Sigmoid colon (tissue), 7 donors: ENCODE measurements around the gene PICALM. TPM values are rescaled to one million over a fixed set of nuclear protein-coding genes. Genes with fewer than 3 reads are reported as not detected.

Source experiments
- DNase-seq: peaks from one replicate; pipeline ENCODE4 v3.0.0-alpha.2; 2019
- H3K27ac ChIP-seq, 4 donors: fragments of 200-600 bp; sonication (generic); one replicate each; pipeline ENCODE4 v1.5.1; 2016 to 2019; ENCODE audit warnings: mild to moderate bottlenecking in 1 of 4
- H3K27me3 ChIP-seq, 3 donors: fragments of 200-600 bp; sonication (generic); one replicate each; pipeline ENCODE4 v1.5.1; 2019; ENCODE audit warnings: mild to moderate bottlenecking in 1 of 3
- H3K36me3 ChIP-seq, 4 donors: fragments of 200-600 bp; sonication (generic); one replicate each; pipeline ENCODE4 v1.5.1; 2016 to 2019
- H3K4me1 ChIP-seq, 4 donors: fragments of 200-600 bp; sonication (generic); one replicate each; pipeline ENCODE4 v1.5.1; 2017 to 2019
- H3K4me3 ChIP-seq, 4 donors: fragments of 200-600 bp; sonication (generic); one replicate each; pipeline ENCODE4 v1.5.1; 2017 to 2019; ENCODE audit warnings: mild to moderate bottlenecking in 2 of 4, moderate library complexity in 1 of 4
- H3K9me3 ChIP-seq, 4 donors: fragments of 200-600 bp in 3 of 4; sonication (generic) in 3 of 4; one replicate each; pipeline versions ENCODE4 v1.5.1 to v1.6.1; 2013 to 2019
- EP300 ChIP-seq, 4 donors: sonication (generic); formaldehyde crosslinking; IDR thresholded peaks; one replicate each; pipeline ENCODE4 v1.6.1; 2017; ENCODE audit warnings: antibody characterized with exemption in 4 of 4
- POLR2A ChIP-seq, 2 donors: fragments of 450-650 bp; IDR thresholded peaks; one replicate each; pipeline ENCODE4 v1.6.1; 2016; ENCODE audit warnings: antibody characterized with exemption in 2 of 2, mild to moderate bottlenecking in 2 of 2, moderate library complexity in 2 of 2
- POLR2AphosphoS5 ChIP-seq, 4 donors: sonication (generic); formaldehyde crosslinking; IDR thresholded peaks; one replicate each; pipeline ENCODE4 v1.6.1; 2017; ENCODE audit warnings: antibody characterized with exemption in 4 of 4
- WGBS, 2 donors: extraction: QIAGEN DNeasy Blood & Tissue Kit; methylation state at CpG; one replicate each; pipeline ENCODE4 v1.1.7; 2013; 5-methylcytosine and 5-hydroxymethylcytosine counted together
- intact Hi-C: fragments of 100-400 bp; cut with DNase I; formaldehyde crosslinking; loops from one replicate; pipeline ENCODE4 v1.15.1; 2023
- polyA plus RNA-seq, 3 donors: library from polyadenylated mRNA; stranded (reverse); fragments of 200-250 nt; gene quantifications; one replicate each; pipeline ENCODE4 v1.2.3, GENCODE V29; 2013
- total RNA-seq, 4 donors: library from RNA; depleted of rRNA; stranded (reverse); fragments of >200 nt; gene quantifications; one replicate each; pipeline ENCODE4 v1.1.0, GENCODE V29; 2016
- TF ChIP-seq, protein P1 (sequence below), 4 experiments: fragments of 450-650 bp in 3 of 4; fragments of 200-600 bp in 1 of 4; IDR thresholded peaks; one replicate each; pipeline ENCODE4 v1.5.1; 2016 to 2019; ENCODE audit warnings: antibody characterized with exemption in 4 of 4, mild to moderate bottlenecking in 3 of 4, moderate library complexity in 2 of 4
- donor health status: healthy with polysubstance abuse.
- donor health status: Bipolar disorder and iron deficiency.
- donor health status: healthy.

Gene PICALM, protein sequence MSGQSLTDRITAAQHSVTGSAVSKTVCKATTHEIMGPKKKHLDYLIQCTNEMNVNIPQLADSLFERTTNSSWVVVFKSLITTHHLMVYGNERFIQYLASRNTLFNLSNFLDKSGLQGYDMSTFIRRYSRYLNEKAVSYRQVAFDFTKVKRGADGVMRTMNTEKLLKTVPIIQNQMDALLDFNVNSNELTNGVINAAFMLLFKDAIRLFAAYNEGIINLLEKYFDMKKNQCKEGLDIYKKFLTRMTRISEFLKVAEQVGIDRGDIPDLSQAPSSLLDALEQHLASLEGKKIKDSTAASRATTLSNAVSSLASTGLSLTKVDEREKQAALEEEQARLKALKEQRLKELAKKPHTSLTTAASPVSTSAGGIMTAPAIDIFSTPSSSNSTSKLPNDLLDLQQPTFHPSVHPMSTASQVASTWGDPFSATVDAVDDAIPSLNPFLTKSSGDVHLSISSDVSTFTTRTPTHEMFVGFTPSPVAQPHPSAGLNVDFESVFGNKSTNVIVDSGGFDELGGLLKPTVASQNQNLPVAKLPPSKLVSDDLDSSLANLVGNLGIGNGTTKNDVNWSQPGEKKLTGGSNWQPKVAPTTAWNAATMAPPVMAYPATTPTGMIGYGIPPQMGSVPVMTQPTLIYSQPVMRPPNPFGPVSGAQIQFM
- total RNA-seq (100 to 1,000 TPM; 213 to 250 (median 230) TPM), polyA plus RNA-seq (100 to 1,000 TPM in 1 of 3 donors, 10 to 100 TPM in 2; 55.3 to 100 (median 81.1) TPM)

DNA sequence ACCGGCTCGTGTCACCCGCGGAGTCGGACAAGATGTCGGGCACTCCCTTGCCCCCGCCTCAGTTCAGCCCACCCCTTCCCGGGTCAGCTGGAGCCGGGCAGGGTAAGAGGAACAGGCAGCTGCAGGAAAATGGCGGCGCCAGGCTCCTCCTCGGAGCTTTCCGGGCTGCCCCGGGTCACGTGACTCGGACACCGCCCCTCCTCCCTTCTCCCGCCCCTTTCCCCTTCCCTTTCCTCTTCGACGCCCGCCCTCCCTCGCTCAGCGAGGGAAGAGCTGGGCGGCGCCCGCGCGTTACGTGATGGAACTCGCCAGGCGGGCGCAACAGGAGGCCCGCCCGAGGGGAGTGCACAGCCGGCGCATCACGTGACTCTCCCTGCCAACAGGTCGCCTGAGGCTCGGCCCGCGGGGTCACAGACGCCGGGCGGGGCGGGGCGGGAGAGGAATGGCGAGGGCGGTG, at the start of gene PICALM:
Gene PICALM, minus strand, starts transcription at position 134 of the 457 bp plus-strand sequence. CDS start 304 bp downstream, outside the sequence.
- intact Hi-C loops = loop anchor here (2.0 to 10.0 kb wide), 6 partner anchors 50 to 384 kb away; partner anchors contain the start of genes CCDC83, CCDC89, EED and HIKESHI
- 0% methylated on average over 48 of the region's 48 CpGs for WGBS, 2 donors

GRCh38 chr11:86118253-86118652, 49.4 kb upstream of the PICALM start:
- Histone ChIP-seq H3K9me3 (no peaks in the 10 kb centered on the region), H3K4me1 (peaks cover 0 to 40% (median 36%) of the 10 kb centered on the region in 4 donors), H3K27ac (peak overlapping the region; percentile 39 to 76 (median 55)), H3K36me3 (no peaks in the 10 kb centered on the region), H3K4me3 (no peak overlapping the region), H3K27me3 (no peaks in the 10 kb centered on the region)
- intact Hi-C loops = loop anchor here (2.0 kb wide), 2 partner anchors 49 to 77 kb away; partner anchors contain the start of gene PICALM
- DNase-seq = no peak
- 75 to 86% methylated on average over 2 of the region's 2 CpGs for WGBS, 2 donors
- no peak for TF ChIP-seq POLR2AphosphoS5 (IDR thresholded peaks at IDR 0.05)
- TF ChIP-seq, protein P1, sequence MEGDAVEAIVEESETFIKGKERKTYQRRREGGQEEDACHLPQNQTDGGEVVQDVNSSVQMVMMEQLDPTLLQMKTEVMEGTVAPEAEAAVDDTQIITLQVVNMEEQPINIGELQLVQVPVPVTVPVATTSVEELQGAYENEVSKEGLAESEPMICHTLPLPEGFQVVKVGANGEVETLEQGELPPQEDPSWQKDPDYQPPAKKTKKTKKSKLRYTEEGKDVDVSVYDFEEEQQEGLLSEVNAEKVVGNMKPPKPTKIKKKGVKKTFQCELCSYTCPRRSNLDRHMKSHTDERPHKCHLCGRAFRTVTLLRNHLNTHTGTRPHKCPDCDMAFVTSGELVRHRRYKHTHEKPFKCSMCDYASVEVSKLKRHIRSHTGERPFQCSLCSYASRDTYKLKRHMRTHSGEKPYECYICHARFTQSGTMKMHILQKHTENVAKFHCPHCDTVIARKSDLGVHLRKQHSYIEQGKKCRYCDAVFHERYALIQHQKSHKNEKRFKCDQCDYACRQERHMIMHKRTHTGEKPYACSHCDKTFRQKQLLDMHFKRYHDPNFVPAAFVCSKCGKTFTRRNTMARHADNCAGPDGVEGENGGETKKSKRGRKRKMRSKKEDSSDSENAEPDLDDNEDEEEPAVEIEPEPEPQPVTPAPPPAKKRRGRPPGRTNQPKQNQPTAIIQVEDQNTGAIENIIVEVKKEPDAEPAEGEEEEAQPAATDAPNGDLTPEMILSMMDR (IDR thresholded peaks at IDR 0.05) = no peak
- TF ChIP-seq POLR2A (IDR thresholded peaks at IDR 0.05) = no peak
- TF ChIP-seq EP300 (IDR thresholded peaks at IDR 0.05) = no peak

More for the DNA sequence above, at the start of gene PICALM:
- H3K27ac ChIP-seq = peak within 1 kb of the TSS; percentile 95 to 99 (median 97)
- peak within 1 kb of the TSS; percentile 88 to 98 (median 94) for H3K4me3 ChIP-seq
- no peaks in the 10 kb centered on the region for H3K27me3 ChIP-seq
- peaks cover 0 to 37% (median 31%) of the 10 kb centered on the region in 4 donors for H3K4me1 ChIP-seq
- H3K9me3 ChIP-seq = no peaks in the 10 kb centered on the region
- no peaks in the 10 kb centered on the region for H3K36me3 ChIP-seq
- peak; percentile 85 to 96 (median 92) for TF ChIP-seq POLR2AphosphoS5 (IDR thresholded peaks at IDR 0.05)
- TF ChIP-seq, protein P1 (IDR thresholded peaks at IDR 0.05) = no peak
- TF ChIP-seq POLR2A (IDR thresholded peaks at IDR 0.05) = peak; percentile 74 to 75
- TF ChIP-seq EP300 (IDR thresholded peaks at IDR 0.05) = peak in 2 of 4 donors; percentile 54 to 93
- DNase-seq = peak; percentile 99

DNA sequence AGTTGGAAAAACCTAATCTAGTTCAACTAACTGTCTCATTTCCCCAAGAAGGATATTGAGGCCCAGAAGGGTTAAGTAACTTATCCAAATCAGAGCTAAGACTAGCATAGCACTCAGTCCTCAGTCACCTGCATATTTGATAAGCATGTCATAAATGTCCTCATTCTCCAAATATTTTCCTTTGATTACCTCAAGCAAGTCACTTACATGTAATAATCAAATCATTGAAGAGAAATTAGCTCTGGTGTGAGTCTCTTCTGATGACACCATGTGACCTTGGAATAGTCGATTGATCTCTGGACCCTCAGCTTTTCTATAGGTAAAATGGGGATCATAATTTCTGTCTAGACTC, 48.8 kb upstream of the PICALM start:
- WGBS, 2 donors = 79 to 93% methylated on average over 1 of the region's 1 CpG
- Histone ChIP-seq H3K27me3 (no peaks in the 10 kb centered on the region), H3K9me3 (no peaks in the 10 kb centered on the region), H3K4me3 (no peak overlapping the region), H3K36me3 (no peaks in the 10 kb centered on the region), H3K4me1 (peaks cover 0 to 35% (median 34%) of the 10 kb centered on the region in 4 donors), H3K27ac (peak overlapping the region in 2 of 4 donors; percentile 67 to 76)
- no peak for DNase-seq
- no peak for TF ChIP-seq EP300 (IDR thresholded peaks at IDR 0.05)
- TF ChIP-seq POLR2A (IDR thresholded peaks at IDR 0.05) = no peak
- TF ChIP-seq, protein P1 (IDR thresholded peaks at IDR 0.05) = no peak
- no peak for TF ChIP-seq POLR2AphosphoS5 (IDR thresholded peaks at IDR 0.05)
- intact Hi-C loops = loop anchor here (2.0 kb wide), 2 partner anchors 49 to 77 kb away; partner anchors contain the start of gene PICALM

- 89 to 94% methylated on average over 5 of the region's 5 CpGs for whole genome bisulfite sequencing, 2 donors
- peaks cover 0 to 35% (median 34%) of the 10 kb centered on the region in 4 donors for H3K4me1 ChIP-seq
- peak overlapping the region in 2 of 4 donors; percentile 58 to 66 for H3K27ac ChIP-seq
- no peak overlapping the region for H3K4me3 ChIP-seq
- no peaks in the 10 kb centered on the region for H3K36me3 ChIP-seq
- H3K9me3 ChIP-seq = no peaks in the 10 kb centered on the region
- H3K27me3 ChIP-seq = no peaks in the 10 kb centered on the region
- intact Hi-C loops = no loop called here
- DNase-seq = no peak
- TF ChIP-seq POLR2AphosphoS5 (IDR thresholded peaks at IDR 0.05) (no peak), POLR2A (IDR thresholded peaks at IDR 0.05) (no peak), EP300 (IDR thresholded peaks at IDR 0.05) (no peak)
- TF ChIP-seq, protein P1 (IDR thresholded peaks at IDR 0.05) = no peak
Observed at GRCh38 chr11:86117001-86117711, 48.3 kb upstream of the PICALM start.
